ENCODE results near the gene GNL3.

Gene GNL3

DNA sequence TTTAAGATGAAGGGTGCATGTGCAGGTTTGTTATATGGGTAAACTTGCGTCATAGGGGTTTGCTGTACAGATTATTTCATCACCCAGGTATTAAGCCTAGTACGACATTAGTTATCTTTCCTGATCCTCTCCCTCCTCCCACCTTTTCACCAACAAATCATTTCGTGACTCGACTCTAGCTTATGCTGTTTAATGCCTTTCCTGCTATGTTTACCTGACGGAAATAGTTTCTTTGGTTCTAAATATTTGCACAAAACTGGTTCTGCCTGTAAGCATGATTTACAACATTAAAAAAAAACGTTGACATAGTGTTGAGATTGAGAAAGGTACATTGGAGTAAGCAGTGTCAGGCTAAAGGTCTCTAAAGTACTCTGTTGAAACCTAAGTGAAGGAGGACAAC, 2.4 kb downstream of the GNL3 start:
- no peak for DNase-seq (ENCODE audit: low read depth, low spot score)

DNA sequence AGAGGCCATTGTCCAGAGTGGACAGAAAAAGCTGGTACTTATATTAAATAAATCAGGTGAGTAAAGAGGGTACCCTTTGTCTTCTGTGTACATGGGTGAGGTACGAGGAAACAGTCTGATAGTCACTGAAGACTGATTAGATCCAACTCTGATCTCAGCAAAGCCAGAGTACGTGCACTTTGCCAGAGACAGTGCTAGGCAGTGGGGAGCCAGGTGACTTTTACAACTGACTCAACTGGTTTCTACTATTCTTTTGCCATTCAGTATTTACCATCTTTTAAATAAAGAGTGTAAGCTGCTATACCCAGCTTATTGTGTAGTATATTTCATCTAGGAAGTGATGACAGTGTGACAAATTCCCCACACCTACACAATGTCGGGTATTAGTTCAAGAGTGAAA, 3.3 kb downstream of the GNL3 start:
- DNase-seq (ENCODE audit: low read depth, low spot score): no peak

DNA sequence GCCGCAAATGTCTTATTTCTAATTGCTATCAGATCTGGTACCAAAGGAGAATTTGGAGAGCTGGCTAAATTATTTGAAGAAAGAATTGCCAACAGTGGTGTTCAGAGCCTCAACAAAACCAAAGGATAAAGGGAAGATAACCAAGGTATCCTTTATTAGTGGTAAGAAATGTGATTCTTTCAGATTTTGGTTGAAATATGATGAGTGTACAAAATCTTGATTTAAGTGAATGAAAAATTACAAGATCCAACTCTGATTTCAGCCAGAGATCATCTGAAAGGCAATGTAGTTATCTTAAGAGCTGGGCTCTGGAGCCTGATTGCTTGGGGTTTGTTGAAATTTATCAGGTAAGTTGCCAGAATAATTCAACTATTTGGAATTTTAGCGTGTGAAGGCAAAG, 4.7 kb downstream of the GNL3 start:
- no peak for DNase-seq (ENCODE audit: low read depth, low spot score)

DNA sequence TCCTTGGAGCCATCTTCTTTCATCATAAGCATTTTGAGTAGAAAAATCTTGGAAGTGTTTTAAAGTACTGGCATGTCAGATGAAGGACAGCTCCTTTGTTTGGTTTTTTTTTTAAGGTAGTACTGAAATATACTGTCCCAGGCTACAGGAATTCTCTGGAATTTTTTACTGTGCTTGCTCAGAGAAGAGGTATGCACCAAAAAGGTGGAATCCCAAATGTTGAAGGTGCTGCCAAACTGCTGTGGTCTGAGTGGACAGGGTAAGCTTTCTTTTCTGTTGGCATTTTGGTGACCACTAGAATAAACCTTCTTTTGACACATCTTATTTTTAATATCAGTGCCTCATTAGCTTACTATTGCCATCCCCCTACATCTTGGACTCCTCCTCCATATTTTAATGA, 7.2 kb downstream of the GNL3 start:
- no peak for DNase-seq (ENCODE audit: low read depth, low spot score)

DNA sequence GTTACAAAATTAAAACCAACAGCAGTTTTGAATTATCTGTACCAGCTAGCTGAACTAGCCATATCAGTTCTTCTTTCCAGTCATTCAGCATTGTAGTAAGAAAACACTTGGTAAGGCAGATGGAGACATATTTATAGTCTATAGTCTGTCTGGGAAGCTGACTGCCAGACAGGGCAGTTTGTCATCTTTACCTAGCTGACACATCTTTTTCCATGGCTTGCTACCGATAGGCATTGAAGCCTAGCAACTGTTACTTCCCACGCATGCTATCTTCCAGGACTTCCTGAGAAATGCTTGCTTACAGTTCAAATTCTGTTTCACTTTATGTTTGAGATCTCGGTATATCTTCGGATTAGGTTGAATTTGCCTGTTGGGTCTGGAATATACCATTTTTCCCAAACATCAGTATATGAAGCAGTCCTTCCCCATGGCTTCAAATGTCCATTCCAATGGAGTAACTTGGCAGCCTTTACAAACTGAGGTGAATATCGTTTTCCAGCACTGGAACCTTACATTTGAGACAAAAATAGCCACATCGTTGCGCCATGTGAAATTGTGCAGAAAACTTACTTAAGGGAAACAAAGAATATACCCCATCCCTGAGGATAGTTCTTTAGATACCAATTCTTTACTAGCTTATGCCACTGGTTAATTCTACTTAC, 8.8 kb downstream of the GNL3 start:
- no peak for DNase-seq (ENCODE audit: low read depth, low spot score)

DNA sequence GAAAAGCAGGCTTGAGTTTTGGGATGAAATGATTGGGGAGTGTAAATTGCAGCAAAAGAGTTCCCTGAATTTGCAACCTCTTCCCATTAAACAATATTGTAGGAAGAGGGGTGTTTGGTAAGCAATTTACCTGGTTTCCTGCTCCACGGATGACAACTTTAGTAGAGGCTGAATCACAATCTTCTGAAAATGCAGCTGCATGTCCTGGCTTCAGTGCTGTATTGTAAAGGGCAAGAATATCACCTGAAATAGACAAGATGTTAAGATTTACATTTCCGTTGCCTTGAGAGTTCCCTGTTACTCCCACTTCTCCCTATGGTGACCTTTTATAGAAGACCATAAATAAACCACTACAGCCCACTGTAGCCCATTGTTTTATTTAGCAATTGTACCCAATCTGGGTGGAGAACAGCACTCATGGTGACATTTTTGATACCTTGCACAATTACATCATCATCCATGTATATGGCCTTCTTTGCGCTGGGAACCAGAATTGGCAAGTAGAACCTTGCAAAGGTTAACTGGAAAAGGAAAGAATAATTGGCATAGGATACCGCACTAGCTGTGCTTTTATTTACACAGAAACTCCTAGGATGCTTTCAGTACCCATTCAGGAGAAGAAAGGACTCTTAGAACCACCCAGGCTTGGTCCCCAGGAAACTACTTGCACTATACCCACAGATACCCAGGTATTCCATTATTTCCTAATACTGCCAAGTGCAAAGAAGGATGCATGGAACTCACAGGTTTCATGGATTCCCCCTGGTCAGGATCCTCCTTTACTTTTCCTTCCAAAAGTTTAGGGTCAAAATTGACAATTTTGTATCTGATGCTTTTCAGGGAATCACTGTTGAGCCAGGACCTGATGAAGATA, 10.2 kb downstream of the GNL3 start:
- DNase-seq (ENCODE audit: low read depth, low spot score): no peak

DNA sequence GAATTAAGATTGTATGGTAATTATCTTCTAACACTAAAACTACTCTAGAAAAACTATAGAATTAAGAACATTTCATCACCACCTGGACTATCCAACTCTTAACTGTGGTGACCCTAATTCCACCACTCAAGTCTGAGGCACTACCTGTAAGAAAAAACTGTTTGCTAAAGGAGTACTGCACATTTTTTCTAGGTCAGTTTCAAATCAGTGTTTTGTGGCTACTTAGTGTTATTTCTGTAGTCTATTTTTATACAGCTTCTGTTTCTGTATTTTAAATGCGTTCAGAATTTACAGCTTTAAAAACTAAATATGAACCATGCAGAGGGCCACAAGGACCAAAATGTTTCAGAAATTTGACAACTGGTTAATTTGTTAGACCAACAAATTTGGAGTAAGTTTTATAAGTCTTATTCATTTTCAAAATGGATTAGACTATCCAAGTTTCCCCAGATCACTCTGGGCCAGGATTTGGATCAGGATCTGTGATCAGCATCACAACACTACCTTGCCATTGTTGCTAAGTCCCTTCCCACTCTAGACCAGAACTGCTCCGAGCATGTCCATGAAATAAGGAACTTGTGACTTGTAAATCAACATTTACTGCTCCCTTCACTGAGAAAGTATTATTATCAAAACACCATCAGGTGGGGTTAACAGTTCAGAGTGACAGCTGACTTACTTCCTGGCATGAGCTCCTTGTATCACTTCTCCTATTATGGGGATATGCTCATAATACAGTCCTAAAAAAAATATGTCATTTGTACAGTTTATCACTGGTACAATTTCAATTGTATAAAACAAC, 11.2 kb downstream of the GNL3 start:
- DNase-seq (ENCODE audit: low read depth, low spot score): no peak

DNA sequence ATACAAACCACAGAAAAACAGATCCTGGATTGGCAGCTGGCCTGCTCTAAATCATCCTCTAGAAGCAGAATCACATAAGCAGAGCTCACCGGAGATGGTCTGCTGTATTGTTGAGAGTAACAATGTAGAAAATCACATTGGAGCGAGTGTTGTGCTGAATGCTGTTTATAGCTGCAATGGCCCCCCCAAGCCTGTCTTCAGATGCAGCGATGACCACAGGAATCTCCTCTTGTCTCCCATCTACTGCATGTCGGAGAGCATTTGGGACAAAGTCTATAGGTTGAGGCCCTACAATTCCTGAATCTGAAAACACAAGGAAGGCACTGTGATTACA, 11.8 kb downstream of the GNL3 start:
- no peak for DNase-seq (ENCODE audit: low read depth, low spot score)

DNA sequence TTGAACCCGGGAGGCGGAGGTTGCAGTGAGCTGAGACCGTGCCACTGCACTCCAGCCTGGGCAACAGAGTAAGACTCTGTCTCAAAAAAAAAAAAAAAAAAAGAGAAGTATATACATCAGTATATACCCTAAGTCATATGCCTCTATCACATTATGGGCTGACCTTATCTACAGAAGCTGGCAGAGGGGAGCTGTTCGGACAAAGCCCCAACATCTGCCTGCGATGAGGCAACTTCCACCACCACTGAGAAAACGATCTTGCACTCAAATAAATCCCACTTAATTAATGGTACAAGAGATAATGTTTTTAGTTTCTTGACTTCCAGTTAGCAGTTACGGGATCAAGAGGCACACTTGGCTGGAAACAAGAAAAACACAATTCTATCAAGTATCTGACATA, 17.5 kb downstream of the GNL3 start:
- no peak for DNase-seq (ENCODE audit: low read depth, low spot score)

DNA sequence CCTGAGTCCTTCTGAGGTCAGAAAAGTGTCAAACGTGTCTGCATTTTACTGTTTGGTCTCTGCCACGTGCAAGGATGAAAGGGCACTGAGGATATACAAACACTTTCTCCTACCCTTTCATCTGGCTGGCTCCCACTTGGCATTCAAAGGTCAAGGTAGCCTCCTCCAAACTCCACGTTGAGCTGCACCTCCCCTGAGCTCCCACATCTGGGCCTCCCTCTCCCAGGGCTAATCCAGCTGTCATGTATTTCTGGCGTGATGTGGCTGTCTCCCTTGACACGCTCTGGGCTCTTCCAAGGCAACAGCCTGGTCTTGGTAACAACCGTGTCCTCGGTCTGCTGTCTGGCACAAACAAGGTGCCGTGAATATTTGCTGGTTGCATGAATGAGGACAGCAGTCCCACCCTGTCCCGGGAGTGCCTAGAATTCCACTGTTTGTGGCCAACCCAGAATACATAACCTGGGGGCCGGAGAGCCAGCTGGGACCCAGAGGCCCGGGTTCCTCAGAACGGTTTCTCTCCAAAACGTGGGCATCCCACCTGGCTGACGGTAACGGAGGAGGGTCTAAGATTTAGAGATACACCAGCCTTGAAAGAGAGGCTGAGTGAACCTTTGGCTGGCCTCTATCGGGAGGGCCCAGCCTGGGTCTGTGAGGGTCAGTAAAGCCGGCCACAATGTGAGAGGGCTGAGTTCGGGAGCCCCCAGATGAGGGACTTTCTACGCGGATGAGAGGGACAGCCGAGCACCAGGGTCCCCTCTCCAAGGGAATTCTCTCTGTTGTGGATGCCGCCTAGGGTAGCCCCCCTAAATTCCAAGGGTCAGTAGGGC, 19.0 kb downstream of the GNL3 start:
- DNase-seq (ENCODE audit: low read depth, low spot score): no peak

DNA sequence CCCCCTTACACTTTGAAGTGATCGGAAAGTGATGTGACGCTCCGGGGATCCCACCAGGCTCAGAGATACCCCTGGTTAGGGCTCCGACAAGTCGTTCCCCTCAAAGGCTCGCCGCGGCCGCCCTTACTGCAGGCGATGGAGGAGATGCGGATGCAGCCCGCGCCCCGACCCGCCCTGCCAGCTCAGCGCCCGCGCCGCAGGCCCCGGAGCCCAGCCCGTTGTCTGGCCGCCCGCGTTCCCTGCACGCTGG, 19.5 kb downstream of the GNL3 start:
- DNase-seq (ENCODE audit: low read depth, low spot score): no peak

DNA sequence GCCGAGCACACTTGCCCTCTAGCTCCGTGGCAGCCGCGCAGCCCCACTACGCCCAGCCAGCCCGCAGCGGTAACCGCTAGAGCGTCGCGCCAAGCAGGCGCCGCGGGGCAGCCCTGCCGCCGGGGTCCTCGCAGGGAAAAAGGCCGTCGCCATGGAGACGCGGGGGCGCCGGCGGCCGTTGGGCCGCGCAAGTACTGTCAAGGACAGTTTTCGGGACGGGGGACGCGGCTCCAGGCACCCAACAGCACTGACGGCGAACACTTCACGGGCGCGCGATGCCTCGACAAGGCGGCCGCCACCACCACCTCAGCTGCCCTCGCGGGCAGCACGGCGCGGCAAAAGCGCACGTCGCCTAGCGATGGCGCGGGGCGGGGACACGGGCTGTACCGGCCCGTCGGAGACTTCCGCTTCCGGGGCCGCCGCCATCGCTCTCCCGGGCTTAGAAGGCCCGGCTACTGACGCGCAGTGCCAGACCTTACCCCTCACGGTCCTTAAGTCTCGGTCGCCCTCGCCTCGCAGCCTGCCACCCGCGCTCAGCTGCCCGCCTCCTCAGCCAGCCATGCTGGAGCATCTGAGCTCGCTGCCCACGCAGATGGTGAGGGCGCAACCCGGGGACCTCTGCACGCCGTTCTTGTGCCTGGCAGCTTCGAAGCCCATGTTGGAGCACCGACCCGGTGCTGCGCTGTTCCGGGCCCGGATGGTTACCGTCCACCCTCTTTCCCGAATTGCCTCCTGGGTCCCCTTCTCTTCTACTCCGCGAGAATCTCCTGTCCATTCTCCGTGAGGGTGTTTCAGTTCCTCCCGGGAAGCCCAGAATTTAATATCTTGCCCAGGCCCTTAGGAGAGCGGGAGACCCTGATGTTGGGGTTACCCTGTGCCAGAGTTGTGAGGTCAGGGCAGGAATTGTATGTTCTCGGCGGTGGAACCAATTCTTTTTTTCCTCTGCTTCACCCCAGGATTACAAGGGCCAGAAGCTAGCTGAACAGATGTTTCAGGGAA, 20.2 kb downstream of the GNL3 start, which contains the start of the genes GLT8D1 and SPCS1:
GLT8D1 (minus strand) TSS at position 104 of the 999 bp plus-strand sequence. CDS start 5,331 bp downstream, outside the sequence.
SPCS1 (plus strand) TSS at position 419 of the 999 bp plus-strand sequence; CDS start at position 560, 141 bp downstream.
- peak; percentile 67 for DNase-seq (ENCODE audit: low read depth, low spot score)

DNA sequence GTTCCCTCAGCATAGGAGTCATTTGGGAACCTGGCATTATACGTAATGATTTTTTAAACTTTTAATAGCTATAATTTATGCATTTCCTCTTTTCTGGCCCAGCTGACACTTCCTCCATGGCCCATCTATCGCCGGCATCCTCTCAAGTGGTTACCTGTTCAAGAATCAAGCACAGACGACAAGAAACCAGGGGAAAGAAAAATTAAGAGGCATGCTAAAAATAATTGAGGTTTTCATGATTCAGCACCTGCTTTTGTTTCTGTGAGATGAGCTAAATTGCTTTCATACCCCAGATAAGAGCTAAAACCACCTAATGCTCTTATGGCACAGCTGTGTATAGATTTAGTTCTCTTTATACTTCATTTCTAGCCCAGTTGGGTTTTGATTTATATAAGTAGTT, 21.8 kb downstream of the GNL3 start:
- DNase-seq (ENCODE audit: low read depth, low spot score): no peak

DNA sequence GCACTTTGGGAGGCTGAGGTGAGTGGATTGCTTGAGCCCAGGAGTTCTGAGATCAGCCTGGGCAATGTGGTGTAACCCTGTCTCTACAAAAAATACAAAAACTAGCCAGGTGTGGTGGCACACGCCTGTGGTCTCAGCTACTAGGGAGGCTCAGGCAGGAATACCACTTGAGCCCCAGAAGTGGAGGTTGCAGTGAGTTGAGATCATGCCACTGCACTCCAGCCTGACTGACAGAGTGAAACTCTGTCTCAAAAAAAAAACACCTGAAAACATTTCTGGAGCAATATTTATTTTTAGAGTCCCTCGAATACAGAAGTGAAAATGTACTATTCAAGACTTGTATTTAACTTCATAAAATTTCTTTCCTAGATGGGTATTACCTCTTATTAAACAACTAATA, 24.7 kb downstream of the GNL3 start:
- no peak for DNase-seq (ENCODE audit: low read depth, low spot score)

DNA sequence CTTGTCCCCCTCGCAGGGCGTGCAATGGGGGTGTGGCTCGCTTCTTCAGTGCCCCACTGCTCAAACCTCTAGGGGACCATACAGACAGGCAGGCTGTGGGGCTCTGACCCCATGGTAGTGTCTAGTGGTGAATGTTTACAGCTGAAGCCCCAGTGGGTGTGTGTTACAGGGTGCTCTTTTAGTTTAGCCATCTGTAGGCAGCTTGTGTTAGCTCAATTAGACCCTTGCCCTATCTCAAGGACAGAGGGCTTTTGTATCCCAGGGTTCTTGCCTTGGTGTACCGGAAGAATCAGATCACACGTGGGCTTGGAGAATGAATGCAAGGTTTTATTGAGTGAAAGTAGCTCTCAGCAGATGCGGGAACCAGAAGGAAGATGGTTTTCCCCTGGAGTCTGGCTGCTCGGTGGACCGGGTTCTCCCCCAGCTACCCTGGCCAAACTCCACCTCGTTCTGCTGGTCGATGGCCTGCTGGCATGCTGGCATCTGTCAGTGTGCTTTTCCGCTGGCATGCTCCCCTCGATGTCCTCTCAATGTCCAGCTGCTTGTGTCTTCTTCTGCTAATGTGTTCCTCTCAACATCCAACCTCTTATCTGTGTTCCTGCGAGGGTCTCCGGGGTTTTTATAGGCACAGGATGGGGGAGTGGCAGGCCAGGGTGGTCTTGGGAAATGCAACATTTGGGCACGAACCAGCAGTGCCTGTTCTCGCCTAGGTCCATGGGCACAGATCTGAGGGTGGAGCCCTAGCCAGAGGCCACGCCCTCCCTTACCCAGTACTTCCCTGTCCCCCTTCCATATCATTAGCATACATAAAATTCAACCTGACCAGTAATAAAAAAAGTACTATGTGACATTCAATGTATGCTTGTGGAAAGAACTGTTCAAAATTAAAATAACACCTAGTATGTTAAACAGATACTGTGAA, 26.7 kb downstream of the GNL3 start:
- no peak for DNase-seq (ENCODE audit: low read depth, low spot score)

DNA sequence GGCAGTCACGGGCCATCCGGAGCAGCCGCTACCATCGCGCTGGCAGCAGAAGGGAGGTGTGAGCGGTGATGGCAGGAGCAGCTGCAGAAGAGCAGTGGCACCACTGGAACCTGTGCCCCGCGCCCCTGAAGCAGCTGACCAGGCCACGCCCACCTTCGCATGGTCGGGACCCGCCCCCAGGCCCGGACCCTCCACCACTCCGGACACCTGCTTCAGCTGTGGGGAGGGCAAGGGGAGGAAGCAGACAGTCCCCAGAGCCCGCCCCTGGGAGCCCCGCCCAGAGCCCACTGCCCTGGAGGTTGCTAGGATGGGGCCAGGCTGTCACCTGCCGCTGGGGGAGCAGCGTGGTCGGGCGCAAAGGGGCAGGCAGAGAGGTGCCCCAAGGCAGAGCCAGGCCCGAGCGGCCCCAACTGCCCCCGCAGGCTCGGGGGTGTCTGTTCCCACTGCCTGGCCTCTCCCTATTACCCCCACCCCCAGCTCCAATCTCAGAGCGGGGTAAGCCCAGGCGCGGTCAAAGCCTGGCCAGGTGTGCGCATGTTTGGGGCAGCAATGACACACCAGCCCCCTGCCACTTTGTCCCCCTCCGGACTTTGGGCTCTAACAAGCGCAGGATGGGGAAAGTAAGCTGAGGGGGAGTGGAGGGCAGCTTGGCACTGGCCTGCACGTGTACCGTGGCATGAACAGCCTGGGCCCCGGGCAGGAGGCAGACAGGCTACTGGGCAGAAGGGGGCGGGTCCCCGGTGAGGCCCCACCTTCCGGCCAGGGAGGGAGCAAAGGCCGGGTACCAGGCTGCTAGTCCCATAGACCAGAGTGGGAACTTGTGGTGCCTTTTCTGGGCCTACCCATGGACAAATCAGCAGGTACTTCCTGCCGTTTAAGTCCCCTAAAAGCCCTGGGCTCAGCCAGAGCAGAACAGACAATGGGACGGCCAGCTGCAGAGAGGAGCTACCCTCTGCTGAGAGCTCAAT, 28.8 kb downstream of the GNL3 start:
- no peak for DNase-seq (ENCODE audit: low read depth, low spot score)

DNA sequence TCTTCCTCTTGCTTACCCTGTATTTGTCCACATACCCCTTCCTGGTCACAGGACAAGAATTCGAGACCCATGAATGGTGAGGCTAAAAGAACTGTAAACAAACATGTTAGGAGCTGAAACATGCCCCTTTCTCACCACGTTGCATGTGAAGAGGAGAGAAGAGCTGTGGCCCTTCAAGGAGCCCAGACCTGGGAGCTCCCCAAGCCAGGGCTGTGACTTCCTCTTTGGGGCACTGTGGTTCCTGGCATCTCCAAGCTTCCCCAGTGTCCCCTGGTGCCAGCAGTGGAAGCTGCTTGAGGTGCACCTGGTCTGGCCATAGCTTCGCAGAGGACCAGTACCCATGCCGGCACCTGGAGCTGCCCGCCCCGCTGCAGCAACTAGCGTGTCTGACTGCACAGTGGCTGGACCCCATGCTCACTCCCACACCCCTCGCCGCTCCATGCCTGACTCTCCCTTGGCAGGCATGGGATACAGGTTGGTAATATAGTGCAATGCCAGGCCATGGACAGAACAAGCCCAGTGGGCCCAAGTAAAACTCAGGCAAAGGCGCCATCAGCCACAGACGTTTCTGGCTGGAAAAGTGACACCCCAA, 30.0 kb downstream of the GNL3 start:
- no peak for DNase-seq (ENCODE audit: low read depth, low spot score)

DNA sequence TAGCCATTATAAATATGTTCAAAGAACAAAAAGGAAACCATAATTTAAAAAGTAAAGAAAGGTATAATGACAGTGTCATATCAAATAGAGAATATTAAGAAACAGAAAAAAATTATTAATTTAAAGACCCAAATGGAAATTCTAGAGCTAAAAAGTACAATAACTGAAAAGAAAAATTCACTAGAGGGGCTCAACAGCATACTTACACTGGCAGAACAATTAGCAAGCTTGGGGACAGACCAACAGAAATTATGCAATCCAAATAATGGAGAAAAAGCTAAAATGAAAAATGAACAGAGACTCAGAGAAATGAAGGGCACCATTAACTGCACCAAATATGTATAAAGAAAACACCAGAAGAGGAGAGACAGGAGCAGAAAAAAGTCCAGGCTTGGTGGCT, 33.8 kb downstream of the GNL3 start:
- no peak for DNase-seq (ENCODE audit: low read depth, low spot score)

Measured in activated CD4-positive, CD25-positive, alpha-beta regulatory T cell treated with anti-CD3 and anti-CD28 coated beads, Interleukin-2, amount 50 U/mL, for 16 hours (primary cell).